ENCODE measurements around the gene IL36G.

Gene IL36G

DNA sequence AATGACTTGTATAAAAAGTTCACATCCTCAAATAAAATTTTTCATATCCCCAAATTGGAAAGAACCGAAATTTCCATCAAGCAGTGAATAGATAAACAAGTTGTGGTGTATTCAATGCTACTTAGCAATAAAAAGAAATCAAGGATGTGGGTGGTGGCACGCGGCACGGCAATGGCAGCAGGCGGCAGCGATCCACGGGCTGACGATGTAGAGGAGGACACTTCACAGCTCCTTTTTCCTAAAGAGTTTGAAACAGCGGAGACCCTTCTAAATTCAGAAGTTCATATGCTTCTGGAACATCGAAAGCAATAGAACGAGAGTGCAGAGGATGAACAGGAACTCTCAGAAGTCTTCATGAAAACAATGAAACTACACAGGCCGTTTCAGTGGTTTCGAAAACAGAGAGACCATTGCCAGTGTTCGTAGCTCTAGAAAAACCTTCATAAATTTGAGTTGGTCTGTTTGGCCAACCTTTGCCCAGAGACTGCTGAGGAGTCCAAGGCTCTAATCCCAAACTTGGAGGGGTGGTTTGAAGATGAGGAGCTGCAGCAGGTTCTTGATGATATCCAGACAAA, 17.6 kb downstream of the IL36G start:
- H3K27me3 ChIP-seq (replicated peaks; ENCODE audit: insufficient read depth, low read length), result no peaks in the 10 kb centered on the region
- peak overlapping the region; percentile 49 for H3K4me3 ChIP-seq (ENCODE audit: low read length)
- H2AFZ ChIP-seq (ENCODE audit: low read length), result peak overlapping the region; percentile 55
- H3K9me3 ChIP-seq (replicated peaks; ENCODE audit: insufficient read depth, low read length), result no peaks in the 10 kb centered on the region
- no peaks in the 10 kb centered on the region for H3K9me2 ChIP-seq (replicated peaks; ENCODE audit: insufficient read depth, low read length)
- peak overlapping the region; percentile 92 for H3K27ac ChIP-seq (ENCODE audit: low read length)
- peak; percentile 77 for DNase-seq
- H3K36me3 ChIP-seq (replicated peaks; ENCODE audit: insufficient read depth, low read length), result no peaks in the 10 kb centered on the region
- peaks cover 34% of the 10 kb centered on the region for H3F3A ChIP-seq (ENCODE audit: insufficient read depth, low read length)
- peaks cover 33% of the 10 kb centered on the region for H3K4me1 ChIP-seq (ENCODE audit: low read length)
- no peaks in the 10 kb centered on the region for H3K79me2 ChIP-seq (ENCODE audit: low read length)
- no peaks in the 10 kb centered on the region for H4K20me1 ChIP-seq (ENCODE audit: insufficient read depth, low read length)
- peak overlapping the region; percentile 54 for H3K9ac ChIP-seq (ENCODE audit: low read length)
- H3K4me2 ChIP-seq (ENCODE audit: low read depth, low read length), result peak overlapping the region; percentile 91
- TF ChIP-seq EZH2phosphoT487 (IDR thresholded peaks at IDR 0.05; ENCODE audit: low read length) (no peak), EZH2 (optimal IDR thresholded peaks at IDR 0.05; ENCODE audit: low read depth, low read length) (no peak)
- TF ChIP-seq, protein P1, sequence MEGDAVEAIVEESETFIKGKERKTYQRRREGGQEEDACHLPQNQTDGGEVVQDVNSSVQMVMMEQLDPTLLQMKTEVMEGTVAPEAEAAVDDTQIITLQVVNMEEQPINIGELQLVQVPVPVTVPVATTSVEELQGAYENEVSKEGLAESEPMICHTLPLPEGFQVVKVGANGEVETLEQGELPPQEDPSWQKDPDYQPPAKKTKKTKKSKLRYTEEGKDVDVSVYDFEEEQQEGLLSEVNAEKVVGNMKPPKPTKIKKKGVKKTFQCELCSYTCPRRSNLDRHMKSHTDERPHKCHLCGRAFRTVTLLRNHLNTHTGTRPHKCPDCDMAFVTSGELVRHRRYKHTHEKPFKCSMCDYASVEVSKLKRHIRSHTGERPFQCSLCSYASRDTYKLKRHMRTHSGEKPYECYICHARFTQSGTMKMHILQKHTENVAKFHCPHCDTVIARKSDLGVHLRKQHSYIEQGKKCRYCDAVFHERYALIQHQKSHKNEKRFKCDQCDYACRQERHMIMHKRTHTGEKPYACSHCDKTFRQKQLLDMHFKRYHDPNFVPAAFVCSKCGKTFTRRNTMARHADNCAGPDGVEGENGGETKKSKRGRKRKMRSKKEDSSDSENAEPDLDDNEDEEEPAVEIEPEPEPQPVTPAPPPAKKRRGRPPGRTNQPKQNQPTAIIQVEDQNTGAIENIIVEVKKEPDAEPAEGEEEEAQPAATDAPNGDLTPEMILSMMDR (IDR thresholded peaks at IDR 0.05; ENCODE audit: low read length), result no peak

DNA sequence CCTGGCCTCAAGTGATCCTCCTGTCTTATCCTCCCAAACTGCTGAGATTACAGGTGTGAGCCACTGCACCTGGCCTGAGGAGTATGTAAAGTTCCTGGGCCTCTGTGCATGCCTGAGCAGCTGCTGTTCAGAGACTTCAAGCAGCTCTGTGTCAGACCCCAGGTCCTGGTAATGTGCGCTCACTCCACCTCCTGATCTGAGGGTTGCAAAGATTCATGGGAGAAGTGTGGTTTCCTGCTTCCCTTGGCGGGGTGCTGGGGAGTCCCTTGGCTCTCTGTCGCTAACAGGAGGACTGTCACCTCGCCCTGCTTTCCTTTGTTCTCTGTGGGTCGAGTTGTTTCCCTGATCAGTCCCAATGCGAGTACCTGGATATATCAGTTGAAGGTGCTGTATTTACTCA, 18.8 kb downstream of the IL36G start:
- H2AFZ ChIP-seq (ENCODE audit: low read length), result peak overlapping the region; percentile 4; the same call in 1 of the 2 replicates

DNA sequence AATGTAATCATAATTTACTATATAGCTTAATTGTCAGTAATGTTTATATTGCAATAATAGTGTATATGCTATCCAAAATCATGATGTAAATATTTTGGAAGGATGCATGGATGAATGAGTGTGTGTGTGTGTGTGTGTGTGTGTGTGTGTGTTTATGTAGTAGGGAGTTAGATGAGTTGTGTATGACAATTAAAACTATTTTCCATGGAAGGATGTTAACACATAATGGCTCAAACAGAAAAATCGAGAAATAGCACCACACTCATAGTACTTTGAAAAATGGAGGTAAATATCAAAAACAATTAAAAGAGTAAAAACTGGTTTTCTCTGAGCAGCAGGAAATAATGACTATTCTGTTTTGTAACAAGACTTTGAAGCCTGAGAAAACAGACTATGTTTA, 19.3 kb downstream of the IL36G start:
- H3K36me3 ChIP-seq (replicated peaks; ENCODE audit: insufficient read depth, low read length), result no peaks in the 10 kb centered on the region
- H3K27ac ChIP-seq (ENCODE audit: low read length), result peak overlapping the region; percentile 92; the same call in 1 of the 2 replicates
- no peaks in the 10 kb centered on the region for H3K79me2 ChIP-seq (ENCODE audit: low read length)
- no peaks in the 10 kb centered on the region for H3K9me2 ChIP-seq (replicated peaks; ENCODE audit: insufficient read depth, low read length)
- 0 out of 2 replicates have a peak overlapping the region, but pooled peaks have one; percentile 7 for H3K4me3 ChIP-seq (ENCODE audit: low read length)
- peaks cover 34% of the 10 kb centered on the region for H3F3A ChIP-seq (ENCODE audit: insufficient read depth, low read length)
- H2AFZ ChIP-seq (ENCODE audit: low read length), result peak overlapping the region; percentile 4; the same call in 1 of the 2 replicates
- H3K9ac ChIP-seq (ENCODE audit: low read length), result peak overlapping the region; percentile 20; the same call in 1 of the 2 replicates
- no peaks in the 10 kb centered on the region for H3K9me3 ChIP-seq (replicated peaks; ENCODE audit: insufficient read depth, low read length)
- no peak for DNase-seq
- H3K27me3 ChIP-seq (replicated peaks; ENCODE audit: insufficient read depth, low read length), result no peaks in the 10 kb centered on the region
- TF ChIP-seq EZH2phosphoT487 (IDR thresholded peaks at IDR 0.05; ENCODE audit: low read length) (no peak), EZH2 (optimal IDR thresholded peaks at IDR 0.05; ENCODE audit: low read depth, low read length) (no peak)
- TF ChIP-seq, protein P1 (IDR thresholded peaks at IDR 0.05; ENCODE audit: low read length), result no peak
- H4K20me1 ChIP-seq (ENCODE audit: insufficient read depth, low read length), result no peaks in the 10 kb centered on the region
- peak overlapping the region; percentile 56; the same call in 1 of the 2 replicates for H3K4me2 ChIP-seq (ENCODE audit: low read depth, low read length)
- peaks cover 33% of the 10 kb centered on the region for H3K4me1 ChIP-seq (ENCODE audit: low read length)

More for the DNA sequence above, 18.8 kb downstream of the IL36G start:
- DNase-seq, result peak; percentile 95
- 0 out of 2 replicates have a peak overlapping the region, but pooled peaks have one; percentile 7 for H3K4me3 ChIP-seq (ENCODE audit: low read length)
- peaks cover 33% of the 10 kb centered on the region for H3K4me1 ChIP-seq (ENCODE audit: low read length)
- no peaks in the 10 kb centered on the region for H3K9me2 ChIP-seq (replicated peaks; ENCODE audit: insufficient read depth, low read length)
- H3K9ac ChIP-seq (ENCODE audit: low read length), result peak overlapping the region; percentile 20; the same call in 1 of the 2 replicates
- H3K27me3 ChIP-seq (replicated peaks; ENCODE audit: insufficient read depth, low read length), result no peaks in the 10 kb centered on the region
- H3K4me2 ChIP-seq (ENCODE audit: low read depth, low read length), result peak overlapping the region; percentile 56; the same call in 1 of the 2 replicates
- no peaks in the 10 kb centered on the region for H3K36me3 ChIP-seq (replicated peaks; ENCODE audit: insufficient read depth, low read length)
- H3K79me2 ChIP-seq (ENCODE audit: low read length), result no peaks in the 10 kb centered on the region
- H3F3A ChIP-seq (ENCODE audit: insufficient read depth, low read length), result peaks cover 34% of the 10 kb centered on the region
- H3K9me3 ChIP-seq (replicated peaks; ENCODE audit: insufficient read depth, low read length), result no peaks in the 10 kb centered on the region
- H4K20me1 ChIP-seq (ENCODE audit: insufficient read depth, low read length), result no peaks in the 10 kb centered on the region
- H3K27ac ChIP-seq (ENCODE audit: low read length), result peak overlapping the region; percentile 92; the same call in 1 of the 2 replicates
- TF ChIP-seq EZH2phosphoT487 (IDR thresholded peaks at IDR 0.05; ENCODE audit: low read length) (no peak), EZH2 (optimal IDR thresholded peaks at IDR 0.05; ENCODE audit: low read depth, low read length) (no peak)
- TF ChIP-seq, protein P1 (IDR thresholded peaks at IDR 0.05; ENCODE audit: low read length), result no peak
